WERI-Rb-1 (cell line): ENCODE results near the gene CDKN1C.
A peak's percentile ranks its signal among the peaks of the same experiment; 100 is the strongest.

Source experiments
- DNase-seq: peaks from one replicate; pipeline ENCODE4 v3.0.0-alpha.2; 2020
- H3K27ac ChIP-seq: fragments of 250-450 bp; sonication (Bioruptor Pico); 2 replicates; pipeline ENCODE4 v1.5.1; 2020; ENCODE audit warnings: mild to moderate bottlenecking, moderate library complexity
- H3K27me3 ChIP-seq: fragments of 250-450 bp; sonication (Bioruptor Pico); 2 replicates; pipeline ENCODE4 v1.5.1; 2021; ENCODE audit warnings: mild to moderate bottlenecking, low read depth, moderate library complexity; ENCODE audit not compliant: insufficient read depth, severe bottlenecking
- H3K36me3 ChIP-seq: fragments of 250-450 bp; sonication (Bioruptor Pico); 2 replicates; pipeline ENCODE4 v1.5.1; 2020; ENCODE audit warnings: mild to moderate bottlenecking, moderate library complexity
- H3K4me3 ChIP-seq: 2 replicates; pipeline ENCODE4 v1.5.1; 2011; ENCODE audit warnings: low read depth, mild to moderate bottlenecking, control low read depth, low read length
- H3K9me3 ChIP-seq: fragments of 250-450 bp; sonication (Bioruptor Pico); 2 replicates; pipeline ENCODE4 v1.5.1; 2021; ENCODE audit warnings: mild to moderate bottlenecking, moderate library complexity; ENCODE audit not compliant: severe bottlenecking
- CTCF ChIP-seq: IDR thresholded peaks from 2 replicates; pipeline ENCODE4 v1.5.1; 2011; ENCODE audit warnings: low read depth, mild to moderate bottlenecking, control low read depth, inconsistent platforms, low read length

The CDKN1C gene

GRCh38 chr11:2874963-2875362 lies 10.6 kb downstream of the CDKN1C start:
- TF ChIP-seq CTCF: no peak

DNA sequence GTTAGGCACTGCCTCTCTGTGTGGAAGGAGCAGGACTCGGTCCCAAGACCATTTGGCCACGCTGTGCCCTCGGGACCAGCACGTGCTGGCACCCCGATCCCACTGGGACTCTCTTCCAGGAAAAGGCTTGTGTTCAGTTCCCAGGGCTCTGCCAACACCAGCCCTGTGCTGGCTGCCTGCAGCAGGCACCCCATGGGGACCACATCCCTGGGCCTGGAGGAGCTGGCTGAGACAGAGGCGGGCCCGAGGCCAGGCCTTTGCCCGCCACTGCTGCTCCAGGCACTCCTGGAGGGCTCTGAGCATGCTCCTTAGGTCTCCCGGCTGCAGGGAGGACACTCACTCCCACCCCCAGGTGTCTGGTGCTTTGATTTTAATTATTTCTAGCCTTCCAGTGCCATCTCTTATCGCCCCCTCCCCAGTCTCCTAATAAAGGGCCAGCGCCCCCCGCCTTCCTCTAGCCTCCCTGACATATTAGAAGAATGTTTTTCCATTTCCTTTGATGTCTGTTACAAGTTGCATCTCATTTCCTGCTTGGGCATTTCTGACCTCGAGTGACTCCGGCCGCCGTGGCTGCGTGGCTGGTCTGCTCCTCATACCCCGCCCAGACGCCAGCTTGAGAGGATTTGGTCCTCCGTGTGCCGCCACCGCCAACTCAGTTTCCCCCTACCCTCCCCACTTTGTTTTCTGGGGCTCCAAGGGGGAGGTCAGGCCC lies 14.4 kb downstream of the CDKN1C start:
- Histone ChIP-seq H3K4me3 (no peak overlapping the region), H3K27ac (peak overlapping the region; percentile 31), H3K9me3 (peaks cover 10% of the 10 kb centered on the region), H3K36me3 (no peaks in the 10 kb centered on the region), H3K27me3 (no peaks in the 10 kb centered on the region)
- DNase-seq: peak; percentile 55
- TF ChIP-seq CTCF: no peak

More at GRCh38 chr11:2874963-2875362, 10.6 kb downstream of the CDKN1C start:
- Histone ChIP-seq H3K4me3 (no peak overlapping the region), H3K27me3 (no peaks in the 10 kb centered on the region), H3K27ac (no peak overlapping the region), H3K9me3 (peaks cover 10% of the 10 kb centered on the region), H3K36me3 (no peaks in the 10 kb centered on the region)
- no peak for DNase-seq

DNA sequence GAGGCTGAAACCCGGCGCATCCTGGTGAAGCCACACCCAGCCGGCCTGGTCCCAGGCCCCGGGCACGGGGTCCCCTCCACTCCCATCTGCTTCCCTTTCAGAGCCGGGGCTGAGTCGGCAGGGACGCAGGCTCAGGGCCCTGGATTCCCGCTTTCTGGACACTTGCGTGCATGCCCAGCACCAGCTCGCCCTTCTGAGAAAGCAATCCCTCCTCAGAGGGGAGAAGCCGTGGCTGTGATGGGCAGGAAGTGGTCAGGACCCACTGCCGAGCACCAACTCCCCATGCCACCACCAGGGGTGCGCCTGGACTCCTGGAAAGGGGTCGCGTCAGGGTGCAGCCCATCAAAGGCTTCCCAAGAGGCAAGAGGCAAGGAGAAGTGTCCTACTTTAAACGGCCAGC lies 15.1 kb downstream of the CDKN1C start:
- H3K4me3 ChIP-seq: no peak overlapping the region
- H3K9me3 ChIP-seq: peaks cover 10% of the 10 kb centered on the region
- H3K27ac ChIP-seq: no peak overlapping the region; the same call in 1 of the 2 replicates
- no peaks in the 10 kb centered on the region for H3K36me3 ChIP-seq
- peak; percentile 30 for DNase-seq
- H3K27me3 ChIP-seq: no peaks in the 10 kb centered on the region
- TF ChIP-seq CTCF: peak; percentile 43; the same call in 1 of the 2 replicates

DNA sequence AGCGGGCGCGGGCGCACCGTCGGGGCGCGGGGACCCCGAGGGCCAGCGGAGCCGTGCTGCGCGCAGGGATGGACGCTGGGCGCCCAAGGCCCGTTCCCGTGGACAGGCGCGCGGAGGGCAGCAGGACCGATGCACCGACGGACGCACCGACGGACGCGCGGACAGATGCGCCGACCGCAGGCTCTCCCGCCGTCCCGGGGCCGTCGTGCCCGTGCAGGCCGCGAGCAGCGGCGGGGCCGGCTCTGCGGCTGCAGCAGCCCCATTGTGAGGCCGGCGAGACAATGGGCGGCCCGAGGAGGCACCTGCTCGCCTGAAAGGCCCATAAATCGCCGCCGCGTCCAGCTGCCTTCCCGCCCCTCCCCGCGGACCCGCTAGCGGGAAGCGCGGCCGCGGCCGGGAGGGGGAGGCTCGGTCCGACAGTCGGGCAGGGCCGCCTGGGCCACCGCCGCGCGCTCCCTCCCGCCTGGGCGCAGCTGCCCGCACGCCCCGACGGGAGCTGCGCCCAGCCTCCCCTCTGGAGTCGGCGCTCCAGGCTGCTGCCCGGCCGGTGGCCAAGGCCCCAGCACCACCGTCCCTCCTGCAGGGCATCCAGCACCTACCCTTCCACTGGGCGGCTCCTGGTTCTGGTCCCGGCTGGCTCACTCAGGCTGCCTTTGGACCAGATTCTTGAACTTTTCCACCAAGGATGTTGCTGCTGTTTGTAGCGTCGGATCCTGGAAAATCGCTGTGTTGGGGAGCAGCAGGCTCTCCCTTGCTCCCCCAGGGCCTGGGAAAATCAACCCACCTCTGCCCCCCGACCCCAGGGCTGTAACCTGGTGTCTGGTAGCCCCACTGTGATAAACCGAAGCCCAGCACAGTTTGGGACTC lies 15.8 kb downstream of the CDKN1C start:
- H3K9me3 ChIP-seq: peaks cover 8% of the 10 kb centered on the region
- H3K36me3 ChIP-seq: no peaks in the 10 kb centered on the region
- TF ChIP-seq CTCF: no peak
- H3K27me3 ChIP-seq: no peaks in the 10 kb centered on the region
- no peak overlapping the region for H3K4me3 ChIP-seq
- no peak for DNase-seq
- H3K27ac ChIP-seq: no peak overlapping the region

GRCh38 chr11:2869134-2869526 lies 16.4 kb downstream of the CDKN1C start:
- no peak for TF ChIP-seq CTCF
- H3K27ac ChIP-seq: no peak overlapping the region
- H3K27me3 ChIP-seq: no peaks in the 10 kb centered on the region
- no peaks in the 10 kb centered on the region for H3K36me3 ChIP-seq
- no peak overlapping the region for H3K4me3 ChIP-seq
- no peak for DNase-seq
- peaks cover 2% of the 10 kb centered on the region for H3K9me3 ChIP-seq
